Adipose tissue (tissue), 3 donors: Measurements from ENCODE around the gene TBXAS1. TPM values are rescaled to one million over a fixed set of nuclear protein-coding genes. Genes with fewer than 3 reads are reported as not detected.

Experiments used
- H3K27ac ChIP-seq: one replicate; pipeline ENCODE4 v1.5.1; 2013; ENCODE audit warnings: low read depth, low read length
- WGBS, 3 donors: extraction: QIAGEN DNeasy Blood & Tissue Kit; methylation state at CpG; one replicate each; pipeline ENCODE4 v1.1.7; 2013; 5-methylcytosine and 5-hydroxymethylcytosine counted together
- polyA plus RNA-seq, 3 donors: library from polyadenylated mRNA; stranded (reverse); fragments of 200-250 nt; gene quantifications; one replicate each; pipeline ENCODE4 v1.2.3, GENCODE V29; 2013
- donor health status: healthy with polysubstance abuse.
- donor health status: Bipolar disorder and iron deficiency.
- donor health status: healthy.

Gene TBXAS1
- polyA plus RNA-seq, 3 donors = 3.4 to 15.7 (median 9.8) TPM

DNA sequence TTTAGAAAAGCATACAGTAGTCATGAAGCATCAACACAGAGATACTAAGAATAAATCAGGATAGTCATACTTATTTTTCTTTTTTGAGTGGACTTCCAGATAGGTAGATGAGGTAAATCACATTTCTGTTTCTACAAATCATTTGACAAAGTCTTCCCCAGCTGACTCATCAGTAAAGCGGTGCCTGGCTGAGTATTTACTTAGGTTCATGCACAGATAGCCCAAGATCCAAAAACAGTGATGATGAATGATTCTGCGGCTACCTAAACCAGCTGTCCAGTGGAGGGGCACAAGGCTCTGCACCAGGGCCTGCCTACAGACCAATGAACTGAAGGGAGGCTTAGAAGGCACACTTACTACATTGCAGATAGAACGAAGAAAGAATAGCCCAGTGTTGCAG, 120.6 kb downstream of the TBXAS1 start:
- 91 to 96% (median 95%) methylated on average over 3 of the region's 3 CpGs for WGBS, 3 donors
- H3K27ac ChIP-seq = no peak overlapping the region

DNA sequence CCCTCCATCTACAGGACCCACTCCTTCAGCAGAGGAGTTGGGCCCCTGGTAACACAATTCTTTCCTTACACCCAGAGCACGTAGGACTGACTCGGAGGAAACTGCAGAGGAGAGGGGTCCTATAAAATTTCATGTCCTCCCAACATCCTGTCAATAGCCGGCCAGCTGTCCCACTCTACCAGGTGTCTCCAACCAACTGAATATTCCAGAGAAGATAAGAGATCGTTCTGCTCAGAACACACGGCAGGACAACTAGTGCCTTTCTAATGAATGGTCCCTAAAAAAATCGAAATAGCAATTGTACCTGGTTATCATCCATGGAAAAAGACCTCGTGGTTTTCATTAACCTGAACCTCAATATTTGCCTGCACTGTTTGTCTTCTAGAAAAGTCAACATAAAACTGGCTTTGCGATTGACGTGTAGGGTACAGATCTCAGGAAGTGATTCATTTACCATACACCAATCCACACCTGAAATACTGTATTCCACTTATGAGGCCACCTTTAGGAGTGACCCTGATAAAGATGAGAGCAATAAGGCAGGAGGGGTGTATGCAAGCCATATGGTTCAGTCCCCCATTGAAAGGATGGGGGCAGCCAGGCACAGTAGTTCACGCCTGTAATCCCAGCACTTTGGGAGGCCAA, 121.9 kb downstream of the TBXAS1 start:
- no peak overlapping the region for H3K27ac ChIP-seq
- WGBS, 3 donors = 43 to 94% (median 87%) methylated on average over 10 of the region's 10 CpGs

DNA sequence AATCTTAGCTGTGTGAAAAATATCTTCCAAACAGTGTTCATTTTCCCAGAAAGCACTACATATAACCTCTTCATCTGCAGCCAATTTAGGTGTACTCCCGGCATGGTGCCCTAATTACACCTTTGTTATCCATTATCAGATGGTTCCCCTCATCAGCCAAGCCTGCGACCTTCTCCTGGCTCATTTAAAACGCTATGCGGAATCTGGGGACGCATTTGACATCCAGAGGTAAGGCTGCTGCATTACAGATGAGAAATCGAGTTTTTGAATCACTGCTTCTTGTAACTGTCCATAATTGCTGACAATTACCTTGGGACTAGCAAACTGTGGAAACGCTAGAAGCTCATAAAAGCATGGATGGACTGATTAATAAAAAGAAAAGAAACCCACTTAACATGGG, 124.2 kb downstream of the TBXAS1 start:
- no peak overlapping the region for H3K27ac ChIP-seq
- WGBS, 3 donors = 78 to 86% (median 85%) methylated on average over 7 of the region's 7 CpGs

DNA sequence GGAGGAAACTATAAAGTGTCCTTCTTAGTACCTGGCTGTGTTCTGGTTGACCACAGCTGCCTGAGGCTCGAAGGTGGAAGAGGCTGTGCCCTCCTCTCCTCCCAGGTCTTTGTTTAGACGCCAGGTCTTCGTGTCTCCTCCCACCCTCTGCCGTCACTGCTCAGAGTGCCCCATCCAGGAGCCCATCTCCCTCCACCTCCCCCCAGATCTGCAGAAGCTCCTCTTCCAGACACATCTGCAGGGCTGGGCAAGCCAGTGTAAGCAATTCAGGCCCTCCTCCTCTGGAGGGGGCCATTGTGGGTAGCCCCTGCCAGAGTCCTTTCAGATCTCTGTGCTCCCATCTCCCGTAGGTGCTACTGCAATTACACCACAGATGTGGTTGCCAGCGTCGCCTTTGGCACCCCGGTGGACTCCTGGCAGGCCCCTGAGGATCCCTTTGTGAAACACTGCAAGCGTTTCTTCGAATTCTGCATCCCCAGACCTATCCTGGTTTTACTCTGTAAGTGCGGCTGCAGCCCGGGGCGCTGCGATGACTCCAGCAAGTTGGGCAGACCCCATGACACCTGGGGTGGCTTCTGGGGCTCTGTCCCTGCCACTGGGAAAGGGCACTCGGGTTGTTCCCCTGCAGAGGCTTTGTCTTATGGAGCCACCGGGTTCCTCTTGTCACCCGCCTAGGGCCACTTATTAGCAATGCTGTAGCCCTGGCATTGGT, 126.2 kb downstream of the TBXAS1 start:
- 91 to 92% (median 91%) methylated on average over 17 of the region's 17 CpGs for WGBS, 3 donors
- no peak overlapping the region for H3K27ac ChIP-seq

DNA sequence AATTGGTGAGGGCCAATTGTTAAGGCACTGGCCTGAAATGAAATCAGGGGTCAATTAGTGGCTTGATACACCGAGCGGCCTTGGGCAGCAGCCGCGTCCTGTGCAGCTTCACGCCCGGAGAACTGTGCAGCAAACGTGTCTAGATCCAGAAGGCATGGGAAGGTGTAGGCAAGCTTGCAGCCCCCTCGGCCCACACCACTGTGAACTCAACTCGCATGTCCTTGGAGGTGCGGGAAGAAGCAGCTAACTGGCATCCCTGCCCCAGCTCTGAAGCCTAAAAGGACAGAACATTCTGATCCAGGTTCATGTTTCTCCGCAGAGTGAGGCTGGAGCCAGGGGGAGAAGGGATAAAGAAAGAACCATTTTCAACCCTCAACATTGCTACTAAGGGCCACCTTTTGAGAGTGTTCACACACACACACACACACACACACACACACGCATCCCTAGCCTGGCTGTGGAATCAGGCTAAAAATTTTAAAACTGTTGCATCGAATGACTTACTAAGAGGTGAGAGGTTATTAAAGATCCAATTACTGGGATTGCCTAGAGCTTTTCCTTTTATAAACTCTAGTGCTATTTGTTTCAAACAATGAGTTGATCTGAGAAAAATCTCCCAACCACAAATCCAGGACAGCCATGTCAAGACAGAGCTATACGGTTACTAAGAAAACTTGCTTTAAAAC, 129.7 kb downstream of the TBXAS1 start:
- H3K27ac ChIP-seq = no peak overlapping the region
- 92 to 96% (median 93%) methylated on average over 14 of the region's 14 CpGs for WGBS, 3 donors

DNA sequence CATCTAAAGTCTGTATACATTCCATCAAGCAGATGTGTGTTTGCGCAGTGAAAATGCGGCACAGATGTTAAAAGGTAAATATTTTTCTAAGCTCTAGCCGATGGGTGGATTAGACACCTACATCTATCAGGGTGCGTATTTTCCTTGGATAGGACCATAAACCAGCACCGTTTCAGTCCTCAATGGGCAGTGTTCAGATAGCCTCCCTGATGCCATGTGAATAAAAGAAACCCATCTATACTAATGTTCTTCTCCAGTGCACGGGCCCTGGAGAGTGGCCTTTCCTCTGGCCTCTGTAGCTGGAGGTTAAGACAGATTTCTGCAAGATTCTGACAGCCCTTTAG, 130.2 kb downstream of the TBXAS1 start:
- H3K27ac ChIP-seq = no peak overlapping the region
- 70 to 77% (median 71%) methylated on average over 6 of the region's 6 CpGs for WGBS, 3 donors

DNA sequence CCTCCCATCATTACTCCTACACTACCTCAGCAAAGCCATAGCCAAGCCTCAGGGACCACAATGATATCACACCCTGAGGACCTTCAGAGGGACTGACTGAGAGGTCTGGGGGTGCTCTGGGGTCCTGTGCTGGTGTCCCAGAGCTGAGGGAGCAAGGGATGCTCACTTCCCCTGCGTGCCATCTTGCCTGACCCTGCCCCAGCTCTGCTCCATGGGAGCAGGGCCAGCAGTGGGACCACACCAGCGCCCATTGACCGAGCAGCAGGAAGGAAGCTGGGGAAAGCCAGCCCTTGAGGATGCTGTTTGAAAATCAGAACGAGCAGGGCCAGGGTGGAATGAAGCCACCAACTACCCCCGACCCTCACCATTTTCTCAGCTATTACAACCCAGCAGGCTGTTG, 130.7 kb downstream of the TBXAS1 start:
- WGBS, 3 donors = 71 to 87% (median 82%) methylated on average over 5 of the region's 5 CpGs

DNA sequence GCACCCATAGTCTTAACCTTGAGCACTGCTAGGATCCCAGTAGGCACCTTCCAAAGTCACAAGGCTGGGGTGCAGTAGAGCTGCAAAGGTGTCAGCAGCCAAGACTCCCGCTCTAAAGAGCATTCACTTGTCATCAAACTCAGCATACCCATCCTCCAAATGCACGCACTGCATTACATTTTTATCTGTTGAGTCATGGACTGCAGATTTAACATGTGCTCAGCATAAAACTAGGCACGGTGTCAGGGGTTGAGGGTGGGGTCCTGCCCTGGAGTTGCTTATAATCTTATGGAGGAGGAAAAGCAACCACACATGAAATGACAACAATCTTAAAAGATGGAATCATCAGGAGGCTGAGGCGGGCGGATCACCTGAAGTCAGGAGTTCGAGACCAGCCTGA, 131.1 kb downstream of the TBXAS1 start:
- H3K27ac ChIP-seq = no peak overlapping the region
- WGBS, 3 donors = 82 to 94% (median 88%) methylated on average over 6 of the region's 6 CpGs

More for the DNA sequence above, 130.7 kb downstream of the TBXAS1 start:
- H3K27ac ChIP-seq = no peak overlapping the region

DNA sequence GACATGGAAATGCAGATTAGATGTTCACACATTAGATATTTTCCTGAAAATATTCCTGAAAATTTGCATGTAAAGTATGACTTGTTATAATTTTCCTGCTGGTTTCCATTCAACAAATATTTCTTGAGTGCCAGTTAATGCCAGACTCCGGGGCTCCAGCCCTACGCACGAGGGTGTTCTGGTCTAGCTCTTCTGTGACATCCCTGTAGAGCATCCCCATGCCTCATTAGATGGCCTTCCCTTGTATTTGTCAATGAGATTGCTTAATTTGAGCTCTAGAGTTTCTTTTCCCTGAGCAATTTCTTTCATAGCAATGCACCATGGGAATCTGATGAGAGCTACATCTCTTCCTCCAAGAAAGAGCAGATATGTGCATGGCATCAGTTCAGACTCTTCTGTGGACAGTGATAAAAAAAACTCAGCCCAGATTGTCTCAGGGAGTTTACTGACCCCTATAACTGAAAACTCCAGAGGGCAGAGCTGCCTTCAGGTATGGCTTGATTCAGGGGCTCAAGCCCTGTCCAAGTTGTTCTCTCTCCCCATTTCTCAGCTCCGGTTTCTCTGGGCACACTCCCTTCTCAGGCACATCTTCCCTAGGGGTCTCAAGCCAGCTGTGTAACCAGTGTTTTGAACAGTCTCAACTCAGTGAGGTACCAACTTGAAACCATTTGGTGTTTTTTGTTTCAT, 137.0 kb downstream of the TBXAS1 start:
- 90 to 98% (median 91%) methylated on average over 4 of the region's 4 CpGs for WGBS, 3 donors
- H3K27ac ChIP-seq = no peak overlapping the region

DNA sequence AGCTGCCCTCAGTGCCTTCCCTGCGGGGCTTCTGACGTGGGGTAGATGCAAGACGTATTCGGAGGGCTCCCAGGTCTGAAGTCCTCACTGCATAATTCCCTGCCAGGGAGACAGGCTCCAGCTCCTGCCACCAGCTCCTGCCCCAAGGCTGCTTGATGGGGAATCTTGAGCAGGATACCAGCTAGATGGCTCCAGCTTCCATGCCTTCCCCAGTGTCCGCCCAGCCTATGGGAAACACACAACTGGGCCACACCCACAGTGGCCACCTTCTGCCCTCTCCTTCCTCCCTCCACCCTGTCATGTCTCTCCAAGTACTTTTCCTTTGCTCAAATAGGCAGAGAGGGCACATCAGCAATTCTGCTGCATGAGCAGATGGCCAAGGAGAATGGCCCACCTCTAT, 137.9 kb downstream of the TBXAS1 start:
- WGBS, 3 donors = 90 to 98% (median 96%) methylated on average over 5 of the region's 5 CpGs
- H3K27ac ChIP-seq = no peak overlapping the region

DNA sequence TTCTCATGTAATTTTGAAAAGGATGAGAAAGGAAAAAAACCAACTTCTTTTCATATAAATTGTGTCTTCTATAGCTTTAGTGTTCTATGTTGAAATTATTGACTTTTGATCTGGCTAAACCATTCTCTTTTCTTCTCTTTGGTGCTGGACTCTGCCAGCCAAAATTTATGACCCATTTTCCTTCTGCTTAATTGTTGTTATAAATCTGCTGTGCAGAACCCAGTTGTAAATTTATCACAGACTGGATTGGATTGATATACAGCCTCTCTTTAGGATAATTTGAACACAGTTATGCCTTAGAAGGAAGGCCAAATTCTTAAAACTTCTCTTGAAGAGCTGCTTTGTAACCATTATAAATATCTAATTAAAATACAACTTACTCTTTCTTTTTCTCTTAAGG, 139.9 kb downstream of the TBXAS1 start:
- H3K27ac ChIP-seq = no peak overlapping the region

DNA sequence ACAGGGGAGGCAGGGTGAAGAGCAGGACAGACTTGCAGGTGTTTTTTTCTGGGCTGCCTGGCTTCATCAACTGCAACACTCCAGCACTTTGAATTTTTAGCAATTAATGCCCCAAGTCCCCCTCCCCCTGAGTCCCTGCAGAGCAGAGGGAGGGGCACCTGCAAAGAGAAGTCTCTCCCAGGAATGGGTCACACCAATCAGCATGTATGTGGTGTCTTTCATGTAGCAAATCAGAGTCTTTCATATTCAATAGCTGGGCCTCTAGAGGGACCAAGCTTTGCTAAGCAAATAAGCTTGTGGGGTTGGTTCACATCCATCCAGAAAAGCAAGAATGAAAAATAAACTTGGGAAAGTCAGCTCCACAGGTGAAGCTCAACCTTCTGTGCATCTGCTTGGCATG, 143.0 kb downstream of the TBXAS1 start:
- no peak overlapping the region for H3K27ac ChIP-seq

DNA sequence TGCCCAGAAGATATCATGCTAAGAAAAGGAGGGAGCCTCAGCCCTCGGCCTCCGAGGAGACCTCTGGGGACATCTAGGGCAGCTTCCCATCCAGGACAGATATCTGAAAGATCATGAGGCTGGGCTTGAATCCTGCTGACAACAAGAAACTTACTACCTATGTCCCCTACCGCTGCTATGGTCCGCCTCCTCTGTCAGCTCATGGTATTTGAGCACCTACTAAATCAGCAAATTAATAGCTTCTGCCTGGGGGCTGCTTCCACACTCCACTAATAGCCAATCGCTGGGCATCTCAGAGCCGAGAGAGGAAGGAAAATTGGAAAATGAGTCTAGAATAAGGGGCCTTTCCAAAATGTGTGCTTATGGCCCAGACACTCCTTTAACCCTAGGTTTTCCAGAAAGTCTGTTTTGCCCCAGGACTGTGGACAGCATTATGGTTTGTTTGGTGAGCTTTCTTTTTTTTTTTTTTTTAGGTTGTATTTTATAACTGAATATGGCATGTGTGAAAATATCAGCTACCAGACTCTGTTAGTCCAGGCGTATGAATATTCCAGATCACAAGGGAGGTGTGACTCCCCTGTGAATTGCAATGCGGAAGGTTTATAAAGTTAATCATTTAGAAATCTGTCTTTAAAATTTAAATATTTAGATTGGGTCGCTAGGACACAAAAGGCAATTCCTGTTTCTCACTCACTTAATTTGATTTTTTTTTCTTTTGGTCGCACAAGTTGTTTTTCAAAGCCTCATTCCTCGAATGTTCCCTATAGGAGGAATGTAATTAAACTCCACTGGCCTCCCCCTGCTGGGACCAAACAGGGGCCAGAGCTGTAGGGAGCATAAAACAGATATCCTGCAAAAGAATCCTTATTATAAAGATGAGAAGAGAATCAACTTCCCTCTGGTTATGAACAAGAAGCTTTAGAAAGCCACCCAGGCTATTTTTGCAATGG, 144.3 kb downstream of the TBXAS1 start:
- 79 to 84% (median 79%) methylated on average over 11 of the region's 11 CpGs for WGBS, 3 donors
- H3K27ac ChIP-seq = no peak overlapping the region

DNA sequence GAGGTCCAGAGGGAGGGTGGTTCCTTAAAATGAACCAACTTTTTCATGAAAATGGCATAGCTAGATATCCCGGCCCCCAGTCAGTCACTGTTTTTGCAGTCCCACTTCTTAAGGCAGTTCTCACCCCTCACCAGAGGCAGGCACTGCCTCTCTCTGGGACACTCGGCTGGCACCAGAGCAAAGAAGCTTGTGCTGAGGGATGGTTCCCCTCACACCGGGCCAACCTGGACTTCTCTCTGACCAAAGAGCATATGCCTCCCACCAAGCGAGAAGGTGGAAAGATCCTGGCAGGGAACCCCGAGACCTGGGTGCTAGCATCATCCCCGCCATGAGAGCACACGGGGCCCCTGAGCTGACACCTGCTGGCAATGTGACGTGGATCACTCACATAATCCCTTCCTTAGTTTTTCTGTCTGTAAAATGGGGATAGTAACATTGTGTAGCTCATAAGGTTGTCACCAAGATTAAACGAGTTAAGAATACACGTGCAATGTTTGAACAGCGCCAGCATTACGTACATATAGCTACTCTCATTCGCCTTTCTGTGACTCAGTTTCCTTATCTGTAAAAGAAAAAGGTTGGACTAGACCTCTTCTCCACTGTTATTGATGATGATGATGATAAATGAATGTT, 145.2 kb downstream of the TBXAS1 start:
- no peak overlapping the region for H3K27ac ChIP-seq
- 90 to 96% (median 92%) methylated on average over 13 of the region's 13 CpGs for WGBS, 3 donors

DNA sequence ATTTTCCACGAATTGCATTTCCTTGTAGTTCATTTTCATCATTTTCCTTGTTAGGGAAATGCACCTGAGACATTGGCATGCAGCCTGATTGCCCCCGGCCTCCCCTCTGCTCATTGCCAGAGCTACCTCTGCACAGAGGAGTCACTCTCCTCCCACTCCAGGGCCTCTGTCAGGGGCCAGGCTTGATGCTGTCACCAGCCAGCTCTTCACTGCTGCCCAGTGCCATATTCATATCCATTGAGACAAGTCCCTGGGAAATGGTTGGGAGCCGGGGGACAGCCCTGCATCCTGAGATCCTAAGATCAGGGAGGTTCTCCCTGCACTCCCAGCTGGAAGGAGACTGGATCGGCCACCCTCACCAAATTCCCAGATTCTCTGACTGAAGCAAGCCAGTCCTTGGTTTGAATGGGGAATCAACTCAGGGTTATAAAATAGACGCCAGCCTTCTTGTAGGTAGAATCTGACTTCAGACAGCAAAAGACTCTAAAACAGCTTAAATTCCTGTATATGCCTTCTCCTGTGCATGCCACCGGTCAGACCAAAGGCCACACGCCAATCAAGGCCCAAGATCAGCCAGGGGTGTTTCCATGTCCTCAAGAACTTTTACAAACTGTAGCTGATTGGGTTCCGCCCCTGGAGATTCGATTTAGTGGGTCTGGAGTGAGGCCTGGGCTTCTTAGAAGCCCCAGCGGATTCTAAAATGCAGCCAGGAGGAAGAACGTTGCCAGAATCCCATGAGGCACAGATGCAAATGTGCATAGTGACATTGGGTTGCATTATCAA, 147.2 kb downstream of the TBXAS1 start:
- WGBS, 3 donors = 87 to 90% (median 90%) methylated on average over 11 of the region's 11 CpGs
- H3K27ac ChIP-seq = no peak overlapping the region

DNA sequence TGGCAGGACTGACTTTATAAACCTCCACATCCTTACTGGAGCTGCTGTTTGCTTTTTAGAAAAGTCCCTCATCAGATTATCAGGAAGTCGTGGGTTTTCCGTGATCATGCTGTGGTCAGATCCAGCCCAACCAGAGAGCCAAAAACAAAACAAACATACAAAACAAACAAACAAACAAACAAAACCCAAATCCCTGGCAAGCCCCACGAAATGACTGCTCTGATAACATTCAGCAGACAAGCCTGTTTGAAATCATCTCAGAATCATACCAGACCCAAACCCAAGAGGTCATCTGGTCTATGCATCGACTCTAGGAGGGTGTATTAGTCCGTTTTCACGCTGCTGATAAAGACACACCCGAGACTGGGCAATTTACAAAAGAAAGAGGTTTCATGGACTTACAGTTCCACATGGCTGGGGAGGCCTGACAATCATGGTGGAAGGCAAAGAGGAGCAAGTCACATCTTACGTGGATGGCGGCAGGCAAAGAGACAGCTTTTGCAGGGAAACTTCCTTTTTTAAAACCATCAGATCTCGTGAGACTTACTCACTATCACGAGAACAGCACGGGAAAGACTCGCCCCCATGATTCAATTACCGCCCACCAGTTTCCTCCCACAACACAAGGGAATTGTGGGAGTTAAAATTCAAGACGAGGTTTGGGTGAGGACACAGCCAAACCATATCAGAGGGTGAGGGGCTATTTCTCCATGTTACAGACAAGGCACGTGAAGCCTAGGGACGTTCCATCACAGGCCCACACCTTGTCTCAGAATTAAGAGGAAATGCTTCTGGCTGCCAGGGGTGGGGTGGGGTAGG, 148.0 kb downstream of the TBXAS1 start:
- 83 to 85% (median 84%) methylated on average over 17 of the region's 17 CpGs for WGBS, 3 donors
- no peak overlapping the region for H3K27ac ChIP-seq
